ENCODE results near the gene HIGD2B. TPM values are rescaled to one million over a fixed set of nuclear protein-coding genes. Genes with fewer than 3 reads are reported as not detected.

Gene HIGD2B
- total and polyA plus RNA-seq, 2 of the 13 experiments (the other 11 are each of a cell fraction or from before 2014, with no cell fraction given): not detected

GRCh38 chr15:72670656-72671352 lies 15.2 kb downstream of the HIGD2B start (continued):
- TF ChIP-seq ARID5B (CRISPR knock-in tag; IDR thresholded peaks at IDR 0.05) (0 out of 2 replicates have a peak, but pooled peaks have one; percentile 20), SALL1 (CRISPR knock-in tag; IDR thresholded peaks at IDR 0.05) (0 out of 2 replicates have a peak, but pooled peaks have one; percentile 24), TFAP4 (IDR thresholded peaks at IDR 0.05; ENCODE audit: borderline replicate concordance, low read depth) (0 out of 2 replicates have a peak, but pooled peaks have one; percentile 32), BCL6 (CRISPR knock-in tag; IDR thresholded peaks at IDR 0.05) (peak; percentile 94), ZMYM4 (CRISPR knock-in tag; IDR thresholded peaks at IDR 0.05) (peak; percentile 35; the same call in 1 of the 2 replicates), CTCF (CRISPR knock-in tag; IDR thresholded peaks at IDR 0.05) (peak; percentile 73), ZNF318 (CRISPR knock-in tag; IDR thresholded peaks at IDR 0.05) (0 out of 2 replicates have a peak, but pooled peaks have one; percentile 34), ZNF687 (CRISPR knock-in tag; IDR thresholded peaks at IDR 0.05) (peak; percentile 57)
